IMR-90 (cell line): ENCODE data around the gene INO80D. TPM values are rescaled to one million over a fixed set of nuclear protein-coding genes. Genes with fewer than 3 reads are reported as not detected.

Experiments used
- ATAC-seq: fragments of 200-7000 bp; cut with Tn5 transposase; 2 replicates; pipeline ENCODE4 v1.9.1; 2020; ENCODE audit warnings: low read depth, mild to moderate bottlenecking, moderate library complexity
- BruUV-seq: library from RNA; stranded (reverse); fragments of 400-500 nt; replicated peaks from 2 replicates; lab custom pipeline; 2021; lab: Mats Ljungman, UMichigan
- CTCF ChIA-PET: fragments of 300-600 bp; formaldehyde crosslinking; extraction: SDS; loops from one replicate; lab custom pipeline; 2021; ENCODE audit warnings: antibody characterized with exemption; lab: Yijun Ruan, JAX
- POLR2A ChIA-PET: fragments of 300-600 bp; sonication (Branson Sonifier 250); formaldehyde crosslinking; loops from one replicate; lab custom pipeline; 2022; ENCODE audit warnings: antibody characterized with exemption; ENCODE audit not compliant: unreplicated experiment; lab: Charles Lee
- DNase-seq: peaks from one replicate; pipeline ENCODE4 v3.0.0; 2013
- H2AFZ ChIP-seq: replicated peaks from 2 replicates; pipeline ENCODE3; 2013; ENCODE audit warnings: low read length, mild to moderate bottlenecking; ENCODE audit not compliant: poor library complexity
- H2AK5ac ChIP-seq: 2 replicates; pipeline ENCODE4 v1.6.1; 2013; ENCODE audit warnings: low read depth, low read length, inconsistent platforms
- H2AK9ac ChIP-seq: replicated peaks from 2 replicates; pipeline ENCODE3; 2013; ENCODE audit warnings: mild to moderate bottlenecking, low read depth, low read length, moderate library complexity; ENCODE audit not compliant: poor library complexity
- H2BK120ac ChIP-seq: 2 replicates; pipeline ENCODE4 v1.6.1; 2013; ENCODE audit warnings: low read depth, low read length, inconsistent platforms
- H2BK15ac ChIP-seq: 3 replicates; pipeline ENCODE4 v1.6.1; 2013; ENCODE audit warnings: low read depth, low read length, inconsistent platforms
- H2BK20ac ChIP-seq: 2 replicates; pipeline ENCODE4 v1.6.1; 2013; ENCODE audit warnings: low read depth, mild to moderate bottlenecking, inconsistent platforms, low read length, moderate library complexity
- H2BK5ac ChIP-seq: 2 replicates; pipeline ENCODE4 v1.6.1; 2013; ENCODE audit warnings: mild to moderate bottlenecking, low read depth, low read length, inconsistent platforms; ENCODE audit not compliant: poor library complexity, severe bottlenecking
- H3K14ac ChIP-seq: replicated peaks from 2 replicates; pipeline ENCODE4 v1.6.1; 2013; ENCODE audit warnings: low read depth, low read length, inconsistent platforms
- H3K18ac ChIP-seq: 2 replicates; pipeline ENCODE4 v1.6.1; 2013; ENCODE audit warnings: low read depth, low read length, control low read depth
- H3K23ac ChIP-seq: 2 replicates; pipeline ENCODE4 v1.6.1; 2013; ENCODE audit warnings: low read depth, low read length, inconsistent platforms
- H3K27ac ChIP-seq: 2 replicates; pipeline ENCODE4 v1.5.1; 2013; ENCODE audit warnings: mild to moderate bottlenecking, control low read depth, low read length; ENCODE audit not compliant: insufficient read depth
- H3K27me3 ChIP-seq: 2 replicates; pipeline ENCODE4 v1.6.1; 2013; ENCODE audit warnings: low read length; ENCODE audit not compliant: control insufficient read depth, insufficient read depth
- H3K36me3 ChIP-seq: 2 replicates; pipeline ENCODE4 v1.6.1; 2013; ENCODE audit warnings: low read length, mixed read lengths; ENCODE audit not compliant: control insufficient read depth, insufficient read depth
- H3K4ac ChIP-seq: 2 replicates; pipeline ENCODE4 v1.6.1; 2013; ENCODE audit warnings: low read depth, low read length, inconsistent platforms
- H3K4me1 ChIP-seq: 2 replicates; pipeline ENCODE4 v1.6.1; 2013; ENCODE audit warnings: low read length, mixed read lengths; ENCODE audit not compliant: control insufficient read depth, insufficient read depth
- H3K4me2 ChIP-seq: 2 replicates; pipeline ENCODE4 v1.6.1; 2013; ENCODE audit warnings: low read depth, mild to moderate bottlenecking, control low read depth, low read length, moderate library complexity
- H3K4me3 ChIP-seq: 2 replicates; pipeline ENCODE4 v1.5.1; 2013; ENCODE audit warnings: low read depth, mild to moderate bottlenecking, control low read depth, low read length, moderate library complexity; ENCODE audit not compliant: insufficient read depth
- H3K56ac ChIP-seq: 2 replicates; pipeline ENCODE4 v1.6.1; 2013; ENCODE audit warnings: low read length, inconsistent platforms; ENCODE audit not compliant: insufficient read depth; ENCODE audit errors: extremely low read depth
- H3K79me1 ChIP-seq, 2 experiments: 2 replicates each; pipeline ENCODE4 v1.6.1; 2013; ENCODE audit warnings: low read length in 2 of 2, inconsistent platforms in 1 of 2, low read depth in 1 of 2
- H3K9ac ChIP-seq: 2 replicates; pipeline ENCODE4 v1.6.1; 2013; ENCODE audit warnings: low read depth, low read length, control low read depth
- H3K9me1 ChIP-seq: 2 replicates; pipeline ENCODE4 v1.6.1; 2013; ENCODE audit warnings: low read length, inconsistent platforms; ENCODE audit not compliant: insufficient read depth
- H3K9me3 ChIP-seq: 2 replicates; pipeline ENCODE4 v1.6.1; 2013; ENCODE audit warnings: low read length; ENCODE audit not compliant: control insufficient read depth, insufficient read depth
- H4K20me1 ChIP-seq: 2 replicates; pipeline ENCODE4 v1.6.1; 2013; ENCODE audit warnings: low read length, inconsistent platforms; ENCODE audit not compliant: insufficient read depth
- H4K5ac ChIP-seq: 2 replicates; pipeline ENCODE4 v1.6.1; 2013; ENCODE audit warnings: mild to moderate bottlenecking, low read depth, low read length, control low read depth
- H4K8ac ChIP-seq, 2 experiments: 2 replicates each; pipeline ENCODE4 v1.6.1; 2013; ENCODE audit warnings: low read depth in 2 of 2, low read length in 2 of 2, control low read depth in 1 of 2, inconsistent platforms in 1 of 2
- H4K91ac ChIP-seq: 2 replicates; pipeline ENCODE4 v1.6.1; 2013; ENCODE audit warnings: low read depth, low read length, inconsistent platforms; ENCODE audit not compliant: insufficient read depth
- BHLHE40 ChIP-seq: fragments of 150-350 bp; IDR thresholded peaks from 2 replicates; pipeline ENCODE4 v1.6.1; 2016; ENCODE audit warnings: mild to moderate bottlenecking, low read depth, low read length
- FOS ChIP-seq: fragments of 150-350 bp; IDR thresholded peaks from 2 replicates; pipeline ENCODE4 v1.6.1; 2016; ENCODE audit warnings: low read depth, low read length
- MAFK ChIP-seq: IDR thresholded peaks from 2 replicates; pipeline ENCODE4 v1.6.1; 2012; ENCODE audit warnings: low read depth, low read length, improper control_type of control experiment
- MAZ ChIP-seq: IDR thresholded peaks from 2 replicates; pipeline ENCODE4 v1.6.1; 2012; ENCODE audit warnings: low read depth, mild to moderate bottlenecking, low read length, improper control_type of control experiment, moderate library complexity, borderline replicate concordance
- POLR2A ChIP-seq: IDR thresholded peaks from 2 replicates; pipeline ENCODE4 v1.6.1; 2012; ENCODE audit warnings: mild to moderate bottlenecking, low read depth, low read length
- RFX5 ChIP-seq: IDR thresholded peaks from 2 replicates; pipeline ENCODE4 v1.8.0; 2012; ENCODE audit warnings: low read depth, mild to moderate bottlenecking, low read length, moderate library complexity
- SMC3 ChIP-seq: fragments of 150-350 bp; IDR thresholded peaks from 2 replicates; pipeline ENCODE4 v1.6.1; 2016; ENCODE audit warnings: low read depth, mild to moderate bottlenecking, antibody characterized with exemption, low read length, moderate library complexity
- WGBS, 2 experiments: methylation state at CpG; one replicate each; pipeline versions ENCODE4 v1.1.5 to v1.1.7; 2013; ENCODE audit warnings: missing lambda C conversion rate in 2 of 2; ENCODE audit not compliant: insufficient read length in 1 of 2; ENCODE audit errors: extremely low coverage in 2 of 2; 5-methylcytosine and 5-hydroxymethylcytosine counted together
- dilution Hi-C: fragments of 300-500 bp; cut with HindIII; formaldehyde crosslinking; loops from one replicate; pipeline ENCODE4 v1.14.3; 2018; ENCODE audit warnings: low sequenced_read_pairs; ENCODE audit not compliant: unreplicated experiment
- in situ Hi-C: fragments of 300-500 bp; cut with MboI; formaldehyde crosslinking; loops from 3 replicates; pipeline ENCODE4 v1.14.3; 2019; ENCODE audit warnings: low sequenced_read_pairs, inconsistent platforms, mixed read lengths
- intact Hi-C: fragments of 100-400 bp; cut with micrococcal nuclease; formaldehyde crosslinking; loops from 2 replicates; pipeline ENCODE4 v1.10.0; 2022
- polyA plus RNA-seq, 3 experiments: library from polyadenylated mRNA; depleted of rRNA; stranded (reverse); fragments of >200 nt; gene quantifications; 2 replicates each; pipeline ENCODE4 v1.2.3, GENCODE V29; 2012; ENCODE audit warnings: low replicate concordance in 1 of 3
- total RNA-seq: library from RNA; depleted of rRNA; stranded (reverse); fragments of >200 nt; gene quantifications from 2 replicates; pipeline ENCODE4 v1.2.3, GENCODE V29; 2012

Gene INO80D
- total and polyA plus RNA-seq, 2 of the 4 experiments (the other 2 are of a cell fraction) = 0.79 to 4.5 TPM

DNA sequence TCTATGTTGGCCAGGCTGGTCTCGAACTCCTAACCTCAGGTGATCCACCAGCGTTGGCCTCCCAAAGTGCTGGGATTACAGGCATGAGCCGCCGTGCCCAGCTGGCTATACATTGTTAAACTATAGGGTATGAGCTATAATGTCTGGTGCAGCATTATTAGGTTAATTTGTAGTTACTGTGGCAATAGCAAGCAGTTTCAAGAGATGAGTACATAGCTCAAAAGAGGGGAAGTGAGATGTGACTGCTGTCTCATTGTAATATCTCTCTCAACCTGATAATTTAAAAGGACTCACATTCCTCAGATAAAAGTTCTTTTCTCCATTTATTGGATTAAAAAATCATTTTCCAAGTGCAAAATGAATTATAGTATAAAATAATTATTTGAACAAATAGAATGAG is 116.4 kb downstream of the INO80D start:
- no peak overlapping the region for H3K4ac ChIP-seq
- peaks cover 16% of the 10 kb centered on the region for H3K27me3 ChIP-seq
- H3K9me3 ChIP-seq = no peaks in the 10 kb centered on the region
- H3K4me2 ChIP-seq = no peak overlapping the region
- no peak for TF ChIP-seq RFX5
- TF ChIP-seq MAZ = no peak
- no peak for TF ChIP-seq FOS
- no peak for TF ChIP-seq BHLHE40
- TF ChIP-seq POLR2A = no peak
- TF ChIP-seq MAFK = no peak
- TF ChIP-seq SMC3 = no peak
- H2BK20ac ChIP-seq = no peak overlapping the region
- no peak for DNase-seq
- H3K4me1 ChIP-seq = no peaks in the 10 kb centered on the region
- H4K91ac ChIP-seq = no peak overlapping the region
- H3K27ac ChIP-seq = no peak overlapping the region
- dilution Hi-C loops = no loop called here
- no peak overlapping the region for H3K56ac ChIP-seq
- in situ Hi-C loops = no loop called here
- no peak overlapping the region for H2AK9ac ChIP-seq
- H3K4me3 ChIP-seq = no peak overlapping the region
- no peak overlapping the region for H2BK5ac ChIP-seq
- POLR2A ChIA-PET = no interaction called here
- no peak for ATAC-seq
- H3K79me1 ChIP-seq = no peaks in the 10 kb centered on the region
- no peak overlapping the region for H2AK5ac ChIP-seq
- H3K14ac ChIP-seq = no peak overlapping the region
- no peak overlapping the region for H3K18ac ChIP-seq
- H2AFZ ChIP-seq = no peak overlapping the region
- H2BK120ac ChIP-seq = no peak overlapping the region
- WGBS, 2 experiments = 100% methylated on average over 2 of the region's 4 CpGs; no CpG with 5 or more reads in 1 of the 2 experiments
- no peak overlapping the region for H4K8ac ChIP-seq
- no TSS peak for BruUV-seq
- no peaks in the 10 kb centered on the region for H3K36me3 ChIP-seq
- no peak overlapping the region for H4K5ac ChIP-seq
- intact Hi-C loops = no loop called here
- no peaks in the 10 kb centered on the region for H4K20me1 ChIP-seq
- H2BK15ac ChIP-seq = no peak overlapping the region
- CTCF ChIA-PET = no interaction called here
- H3K23ac ChIP-seq = no peak overlapping the region
- H3K9me1 ChIP-seq = no peaks in the 10 kb centered on the region
- H3K9ac ChIP-seq = no peak overlapping the region
